ENCODE measurements around the gene SH2D4B.

SH2D4B gene

DNA sequence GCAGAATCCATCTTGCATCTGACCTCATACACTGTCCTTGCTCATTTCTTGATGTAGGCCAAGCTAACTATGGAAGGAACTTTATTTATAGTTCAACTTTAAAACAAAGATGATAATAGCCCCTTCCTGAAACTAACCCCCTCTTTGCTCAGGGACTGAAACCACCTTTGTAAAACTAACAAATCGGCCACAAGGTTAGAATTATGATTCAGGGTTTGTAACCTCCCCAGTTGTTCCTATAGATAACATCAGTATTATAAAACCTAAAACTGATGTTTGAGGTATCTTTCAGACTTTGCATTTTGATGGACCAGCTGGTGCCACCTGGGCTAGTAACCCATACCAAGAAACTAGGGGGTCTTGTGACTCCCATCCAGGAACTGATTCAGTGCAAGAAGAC lies 143.4 kb downstream of the SH2D4B start:
- DNase-seq (ENCODE audit: low read depth in 2 of 2, low spot score in 1 of 2), result no peak

DNA sequence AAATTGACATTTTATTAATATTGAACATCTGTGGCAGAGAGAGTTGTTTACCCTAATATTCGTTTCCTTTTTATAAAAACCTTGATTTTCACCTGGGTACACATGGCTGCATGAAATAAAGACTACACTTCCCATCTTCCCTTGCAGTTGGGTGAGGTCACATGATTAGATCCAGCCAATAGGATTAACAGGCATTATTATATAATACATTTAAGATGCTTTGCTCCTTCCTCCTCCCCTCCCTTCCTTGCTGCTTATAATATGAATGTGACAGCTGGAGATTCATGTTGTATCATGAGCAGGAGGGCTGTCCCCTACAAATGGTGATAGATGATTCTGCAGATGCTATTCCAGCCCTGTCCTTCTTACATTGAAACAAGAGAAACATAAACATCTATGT lies 146.6 kb downstream of the SH2D4B start:
- DNase-seq (ENCODE audit: low read depth in 2 of 2, low spot score in 1 of 2), result no peak

DNA sequence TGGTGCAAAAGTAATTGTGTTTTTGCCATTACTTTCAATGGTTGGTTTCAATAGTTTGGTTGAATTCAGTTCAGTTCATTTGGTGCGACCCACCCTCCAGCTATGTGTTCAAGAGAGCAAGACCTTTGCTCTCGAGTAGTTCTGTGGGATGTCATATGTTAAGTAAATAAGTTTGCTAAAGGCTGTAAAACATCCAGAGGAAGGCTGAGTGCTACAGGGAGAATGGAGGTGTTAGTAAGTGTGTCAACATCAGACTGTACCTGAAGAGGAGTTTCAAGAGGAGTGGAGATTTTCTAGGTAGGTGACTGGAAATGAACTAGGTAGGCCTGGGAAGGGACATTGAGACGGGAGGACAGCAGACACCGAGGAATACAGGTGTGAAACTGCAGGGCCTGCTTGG lies 147.7 kb downstream of the SH2D4B start:
- DNase-seq (ENCODE audit: low read depth in 2 of 2, low spot score in 1 of 2), result no peak

DNA sequence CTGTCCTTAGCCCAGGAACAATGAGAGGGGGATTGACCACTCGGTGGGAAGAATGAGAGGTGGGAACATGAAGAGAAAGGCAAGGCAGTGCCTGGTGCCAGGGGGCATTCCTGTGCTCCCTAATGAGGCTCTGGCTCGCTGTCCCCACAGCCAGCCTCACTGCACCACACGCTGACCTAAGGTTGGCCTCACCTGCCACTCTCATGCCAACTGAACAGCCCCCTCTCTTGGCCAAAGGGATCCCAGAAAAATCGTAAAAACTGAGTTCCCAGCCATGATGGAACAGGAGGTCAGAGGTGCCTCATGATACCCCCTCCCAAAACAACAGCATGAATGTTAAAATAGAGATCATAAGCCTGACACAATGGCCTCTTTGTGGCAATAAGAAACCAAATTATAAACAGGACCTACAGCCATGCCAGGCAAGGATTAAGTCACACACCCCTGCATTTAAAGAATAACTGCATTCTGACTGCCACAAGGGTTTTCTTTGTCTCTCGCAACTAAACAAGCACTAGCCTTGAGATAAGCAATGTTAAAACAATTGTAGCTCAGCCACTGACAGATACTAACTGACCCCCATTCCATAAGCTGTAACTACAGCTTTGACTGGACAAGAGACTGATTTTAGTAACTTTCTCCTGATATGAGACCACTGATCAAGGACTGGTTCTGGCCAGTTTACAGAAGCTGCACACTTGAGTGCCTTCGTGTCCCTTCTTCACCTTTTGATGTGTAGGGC lies 149.2 kb downstream of the SH2D4B start:
- DNase-seq (ENCODE audit: low read depth in 2 of 2, low spot score in 1 of 2), result no peak

GRCh38 chr10:80687476-80687789 lies 149.7 kb downstream of the SH2D4B start:
- DNase-seq (ENCODE audit: low read depth in 2 of 2, low spot score in 1 of 2), result no peak

DNA sequence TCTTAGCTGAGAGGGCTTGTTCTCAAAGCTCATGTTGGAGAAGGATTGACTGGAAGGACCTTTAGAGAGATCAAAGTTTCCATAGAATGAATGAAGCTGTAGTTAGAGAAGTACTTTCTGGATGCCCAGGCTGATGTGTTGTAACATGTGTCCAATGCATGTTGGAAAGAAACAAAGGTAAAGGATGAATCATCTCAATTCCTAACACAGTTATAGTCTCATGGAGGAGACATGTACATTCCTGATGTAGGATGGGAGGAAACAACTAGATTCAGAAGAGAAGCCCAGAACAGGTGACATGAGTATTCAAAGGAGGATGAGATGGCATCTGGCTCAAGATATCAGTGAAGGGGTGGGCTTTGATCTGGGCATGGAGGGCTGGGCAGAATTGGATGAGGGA lies 152.7 kb downstream of the SH2D4B start:
- DNase-seq (ENCODE audit: low read depth in 2 of 2, low spot score in 1 of 2), result no peak

GRCh38 chr10:80691441-80691840 lies 153.7 kb downstream of the SH2D4B start:
- DNase-seq (ENCODE audit: low read depth in 2 of 2, low spot score in 1 of 2), result no peak

DNA sequence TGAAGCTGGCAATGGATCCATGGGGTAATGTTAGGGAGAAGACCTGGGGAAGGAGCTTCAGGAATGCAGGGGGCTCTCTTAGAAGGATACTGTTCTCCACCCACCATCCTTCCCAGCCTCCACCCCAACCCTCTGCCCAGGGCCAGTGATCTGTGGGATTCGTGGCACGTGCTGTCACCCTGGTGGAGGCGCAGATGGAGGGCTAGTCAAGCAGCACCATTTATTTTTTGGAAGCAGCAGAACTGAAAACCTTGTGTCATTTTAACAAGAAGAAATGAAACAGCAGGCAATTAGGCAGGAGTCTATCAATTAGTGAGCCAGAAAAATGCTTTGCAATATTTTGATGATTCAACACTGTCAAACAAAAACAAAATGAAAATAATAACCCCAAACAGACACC lies 155.9 kb downstream of the SH2D4B start:
- DNase-seq (ENCODE audit: low read depth in 2 of 2, low spot score in 1 of 2), result no peak

- no peak for DNase-seq (ENCODE audit: low read depth in 2 of 2, low spot score in 1 of 2)
These were observed 157.2 kb downstream of the SH2D4B start for GRCh38 chr10:80694930-80695329.

Measured in stimulated activated CD8-positive, alpha-beta memory T cell treated with anti-CD3 and anti-CD28 coated beads, Interleukin-4, amount 100 ng/mL, for 4 hours (primary cell).